Activated effector memory CD4-positive, alpha-beta T cell treated with anti-CD3 and anti-CD28 coated beads, Interleukin-2, amount 50 U/mL, for 16 hours (primary cell): Measurements from ENCODE around the gene GIPC2.

Source experiments
- DNase-seq: peaks from one replicate; pipeline ENCODE4 v3.0.0-alpha.2; 2020

Gene GIPC2

DNA sequence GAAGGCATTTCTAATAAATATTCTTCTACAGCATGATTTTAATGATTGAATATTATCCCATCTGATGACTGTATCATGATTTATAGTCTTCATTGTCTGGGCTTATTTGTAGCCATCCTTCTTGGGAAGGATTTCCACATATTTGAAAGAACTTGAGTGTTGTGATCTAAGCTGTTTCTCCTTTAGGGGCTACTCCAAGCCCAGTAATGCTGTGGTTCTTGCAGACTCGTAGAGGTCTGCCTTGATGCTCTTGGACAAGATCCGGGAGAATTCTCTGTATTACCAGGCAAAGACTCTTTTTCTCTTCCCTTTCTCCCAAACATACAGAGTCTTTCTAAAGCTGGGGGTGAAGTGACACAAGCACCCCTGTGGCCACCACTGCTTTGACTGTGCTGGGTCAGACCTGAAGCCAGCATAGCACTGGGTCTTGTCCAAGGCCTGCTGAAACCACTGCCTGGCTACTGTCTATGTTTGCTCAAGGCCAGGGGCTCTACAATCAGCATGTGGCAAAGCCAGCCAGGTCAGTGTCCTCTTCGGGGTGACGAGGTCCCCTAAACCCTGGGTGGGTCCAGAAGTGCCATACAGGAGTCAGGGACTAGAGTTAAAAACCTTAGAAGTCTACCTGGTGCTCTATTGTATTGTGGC, 107.4 kb downstream of the GIPC2 start:
- no peak for DNase-seq

DNA sequence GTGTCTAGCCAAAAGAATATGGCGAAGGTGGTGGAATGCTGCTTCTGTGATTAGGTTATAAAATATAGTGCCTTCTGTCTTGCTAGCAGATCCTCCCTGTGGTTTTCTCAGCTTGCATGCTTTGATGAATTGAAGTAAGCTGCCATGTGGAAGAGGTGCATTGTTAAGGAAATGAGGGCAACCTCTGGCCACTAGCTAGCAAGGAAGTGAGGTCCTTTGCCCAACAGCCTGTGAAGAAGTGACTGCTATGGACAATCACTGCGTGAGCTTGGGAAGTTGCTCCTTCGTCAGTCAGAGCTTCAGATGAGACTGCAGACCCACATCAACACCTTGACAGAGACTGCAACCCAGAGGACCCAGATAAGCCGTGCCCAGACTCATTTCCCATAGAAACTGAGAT, 109.4 kb downstream of the GIPC2 start:
- DNase-seq, result no peak

DNA sequence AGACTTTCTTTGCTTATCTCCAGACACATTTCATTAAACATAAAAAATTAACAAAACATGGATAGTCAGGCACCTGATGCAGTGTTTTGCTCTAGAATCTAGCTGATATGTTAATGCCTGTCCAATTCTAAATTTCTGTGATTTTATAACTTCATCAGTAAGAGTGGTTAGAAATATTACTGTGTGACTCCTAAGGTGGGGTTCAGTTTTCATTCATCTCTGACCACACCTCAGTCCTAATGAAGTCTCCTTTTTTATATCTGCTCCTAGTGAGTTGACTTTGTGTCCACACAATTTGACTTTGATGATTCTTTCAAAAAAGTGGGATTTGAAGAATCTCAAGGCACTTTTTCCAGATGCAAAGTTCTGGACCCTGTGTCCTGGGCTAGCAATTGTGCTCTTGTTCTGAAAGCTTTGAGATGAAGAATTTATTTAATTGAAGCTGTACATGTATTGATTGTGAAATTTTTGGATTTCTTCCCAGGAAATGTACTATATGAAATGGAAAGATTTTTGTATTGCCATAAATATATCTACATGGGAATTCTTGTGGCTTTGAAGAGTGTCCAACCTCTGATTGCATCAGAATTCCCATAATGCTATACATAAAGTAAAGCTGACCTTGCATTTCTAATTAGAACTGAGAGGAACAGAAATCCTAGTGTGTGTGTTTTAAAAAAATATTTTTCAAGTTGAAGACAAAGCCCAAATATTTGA, 111.2 kb downstream of the GIPC2 start:
- no peak for DNase-seq

DNA sequence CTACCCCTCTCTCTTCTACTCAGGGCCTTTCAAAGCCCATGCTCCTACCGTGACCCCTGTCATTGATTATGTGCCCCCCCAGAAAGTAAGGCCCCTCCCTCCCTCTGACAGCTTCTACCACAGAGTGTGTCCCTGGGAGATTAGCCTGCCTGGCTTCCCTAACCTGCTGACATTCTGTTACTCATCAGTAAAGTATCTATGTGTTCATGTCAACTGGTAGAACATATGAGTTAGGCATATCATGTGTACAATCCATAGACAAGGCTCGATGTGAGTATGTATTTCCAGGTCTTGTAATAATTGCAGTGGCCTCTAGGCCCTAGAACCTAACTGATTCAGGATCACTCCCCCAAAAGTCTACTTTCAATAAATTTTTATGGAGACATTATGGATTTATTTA, 120.0 kb downstream of the GIPC2 start:
- DNase-seq, result no peak

DNA sequence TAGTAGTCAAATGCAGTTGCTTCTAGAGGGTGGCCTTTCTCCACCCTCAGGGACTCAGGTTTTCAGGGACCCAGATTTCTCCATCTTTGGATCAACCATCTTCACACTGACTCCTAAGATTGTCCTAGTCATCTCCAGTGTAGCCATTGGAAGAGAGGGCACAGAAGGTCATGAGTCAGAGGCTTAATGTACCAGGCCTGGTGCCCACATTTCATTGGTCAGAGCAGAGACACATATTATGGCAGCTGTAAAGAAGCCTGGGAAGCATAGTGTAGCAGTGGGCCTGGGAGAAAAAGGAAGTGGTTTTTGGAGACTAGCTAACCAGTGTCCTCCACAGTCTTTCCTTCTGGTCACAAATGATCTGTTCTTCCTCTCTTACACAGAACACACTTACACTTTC, 122.5 kb downstream of the GIPC2 start:
- DNase-seq, result no peak

DNA sequence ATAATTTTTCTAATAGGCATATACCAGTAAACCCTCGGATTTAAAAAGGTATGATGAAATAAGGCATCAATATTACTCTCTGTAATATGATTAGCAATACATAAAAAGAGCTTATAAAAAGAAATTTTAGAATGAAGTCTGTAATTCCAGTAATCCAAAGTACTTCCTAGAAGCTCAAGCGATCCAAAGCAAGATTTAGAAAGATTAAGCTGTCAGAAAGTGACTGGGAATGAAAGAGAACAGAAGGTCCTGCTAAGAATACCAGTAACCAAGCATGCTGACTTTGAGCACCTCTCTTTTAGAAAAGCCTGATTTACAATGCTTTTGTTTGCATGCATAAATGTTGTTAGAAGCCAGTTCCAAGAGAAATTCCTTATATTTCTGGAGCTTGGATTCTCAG, 125.1 kb downstream of the GIPC2 start:
- DNase-seq, result no peak

DNA sequence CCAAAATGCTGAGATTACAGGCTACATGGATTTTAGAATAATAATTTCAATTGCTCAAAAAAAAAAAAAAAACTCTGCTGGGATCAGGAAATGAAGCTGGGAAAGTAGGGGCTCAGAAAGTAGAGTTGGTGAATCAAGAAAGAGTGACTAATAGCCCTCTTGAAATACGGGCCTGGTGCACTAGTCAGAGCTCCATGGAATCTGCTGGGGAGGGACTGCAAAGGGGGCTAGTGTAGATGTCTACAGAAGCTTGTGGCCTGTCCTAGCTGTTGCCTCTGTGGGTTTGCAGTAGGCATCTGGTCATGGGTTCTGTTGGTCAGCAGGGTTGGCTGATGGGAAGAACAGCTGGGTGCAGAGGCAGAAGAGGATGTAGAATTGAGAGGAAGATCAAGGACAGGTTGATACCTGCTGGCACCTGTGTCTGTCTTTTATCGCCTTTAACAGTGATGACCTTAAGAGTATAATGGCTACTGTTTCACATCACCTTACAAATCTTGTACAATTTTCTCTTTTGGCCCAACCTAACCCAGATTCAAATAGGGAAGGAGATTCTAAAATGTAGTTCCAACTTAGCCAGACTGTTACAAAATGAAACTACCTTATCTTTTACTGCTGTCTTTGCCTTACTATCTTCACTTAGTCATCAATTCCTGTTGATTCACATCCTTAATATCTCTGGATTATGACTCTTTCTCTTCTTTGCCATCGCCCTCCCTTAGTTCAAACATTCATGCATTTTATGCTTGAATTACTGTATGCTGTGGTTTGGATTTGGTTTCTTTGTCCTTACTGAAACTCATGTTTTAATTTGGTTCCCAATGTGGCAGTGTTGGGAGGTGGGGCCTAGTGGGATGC, 126.2 kb downstream of the GIPC2 start:
- no peak for DNase-seq

DNA sequence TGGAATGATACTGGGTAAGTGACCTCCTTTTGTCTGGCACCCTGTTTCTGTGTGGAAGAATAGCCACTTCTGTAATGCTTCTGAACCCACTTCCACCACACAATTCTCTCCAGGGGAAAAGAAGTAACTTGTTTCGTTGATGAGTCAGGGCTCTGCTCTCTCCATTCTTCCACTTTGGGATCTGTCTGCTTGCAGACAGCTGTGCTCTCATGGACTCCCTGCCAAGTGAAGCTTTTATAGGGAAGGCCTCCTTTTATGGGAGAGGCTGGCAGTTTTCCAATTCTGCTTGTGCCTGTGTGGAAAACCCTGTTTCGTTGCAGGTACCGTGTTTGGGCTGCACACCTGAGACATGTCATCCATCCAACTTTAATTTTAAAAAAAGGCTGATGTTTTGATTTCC, 130.7 kb downstream of the GIPC2 start:
- DNase-seq, result no peak

DNA sequence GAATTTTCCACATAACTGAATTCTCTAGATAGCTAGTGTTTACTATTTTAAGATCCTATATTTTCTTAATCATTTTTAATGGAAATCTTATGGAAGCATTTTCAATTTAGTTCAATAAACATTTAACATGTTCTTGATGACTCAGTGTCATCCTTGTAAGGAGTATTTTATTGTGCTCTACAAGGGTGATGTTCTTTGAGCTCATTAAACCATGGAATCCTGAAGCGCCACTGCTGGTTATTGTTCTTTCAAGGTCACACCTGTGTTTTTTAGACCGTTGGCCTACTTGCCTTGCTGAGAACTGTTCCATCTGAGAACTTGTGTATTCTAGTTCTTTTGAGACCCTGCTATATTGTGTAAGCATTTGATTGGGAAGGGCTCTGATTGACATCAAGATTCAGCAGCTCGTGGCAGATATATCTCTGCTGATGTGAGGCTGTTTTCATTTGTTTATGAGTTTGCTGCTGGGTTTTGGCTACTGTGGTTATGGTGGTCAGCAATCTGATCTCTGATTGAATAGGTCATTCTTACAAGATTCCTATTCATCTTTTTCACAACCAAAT, 132.0 kb downstream of the GIPC2 start:
- DNase-seq, result no peak

DNA sequence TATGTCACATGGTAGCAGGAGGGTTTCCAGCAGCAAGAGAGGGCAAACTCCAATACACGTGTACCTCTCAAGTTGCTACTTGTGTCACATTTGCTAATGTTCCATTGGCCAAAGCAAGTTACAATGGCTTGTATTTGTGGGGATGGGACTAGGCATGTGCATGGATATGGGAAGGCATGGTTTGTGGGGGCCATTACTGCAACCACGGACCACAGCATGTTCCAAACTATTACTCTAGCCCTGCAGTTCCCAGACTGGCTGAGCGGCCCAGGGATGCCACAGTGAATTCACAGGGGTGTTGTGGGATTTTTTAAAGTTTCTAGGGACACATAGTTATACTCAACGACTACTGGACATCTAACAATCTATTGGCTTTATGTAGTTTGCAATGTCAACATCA, 133.1 kb downstream of the GIPC2 start:
- DNase-seq, result no peak

DNA sequence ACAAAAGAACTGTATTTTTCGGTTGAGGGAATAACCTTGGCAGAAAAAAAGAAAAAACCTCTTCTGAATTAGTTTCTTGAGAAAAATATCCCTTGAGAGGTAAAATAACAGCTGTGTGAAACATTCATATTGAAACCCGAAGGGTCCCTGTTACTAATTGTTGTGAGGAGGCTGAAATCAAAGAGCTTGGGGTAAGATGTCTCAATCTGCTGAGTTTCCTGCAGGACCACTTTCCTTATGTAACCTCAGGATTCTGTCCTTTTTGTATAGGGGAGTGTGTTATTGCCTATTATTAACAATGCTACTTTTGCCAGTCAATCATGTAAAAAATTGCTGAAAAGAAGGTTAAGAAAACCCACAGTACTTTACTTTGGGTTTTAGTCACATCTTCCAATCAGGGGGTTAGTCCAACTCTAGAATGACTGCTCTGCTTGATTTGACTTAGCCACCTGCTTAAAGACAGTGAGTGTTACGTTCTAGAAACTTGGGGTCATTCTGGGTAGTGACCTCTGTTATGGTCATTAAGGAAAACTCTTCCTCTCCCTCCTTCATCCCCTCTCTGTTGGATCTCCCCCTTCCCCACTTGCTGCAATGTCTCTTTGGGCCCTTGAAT, 138.8 kb downstream of the GIPC2 start:
- no peak for DNase-seq
